Activated effector memory CD4-positive, alpha-beta T cell treated with anti-CD3 and anti-CD28 coated beads, Interleukin-2, amount 50 U/mL, for 16 hours (primary cell): ENCODE data around the gene PPP2R5B.
A peak's percentile ranks its signal among the peaks of the same experiment; 100 is the strongest.

Experiments
- DNase-seq: peaks from one replicate; pipeline ENCODE4 v3.0.0-alpha.2; 2020

The PPP2R5B gene

GRCh38 chr11:64923944-64924909 lies at the start of gene PPP2R5B:
Gene PPP2R5B (plus strand): TSS chr11:64924689. CDS start chr11:64925735, 1,046 bp downstream.
- DNase-seq = peak; percentile 97

- DNase-seq = no peak
These were observed 48.9 kb upstream of the PPP2R5B start for GRCh38 chr11:64875369-64876228.

GRCh38 chr11:64876229-64876750 lies 48.2 kb upstream of the PPP2R5B start:
- peak; percentile 81 for DNase-seq

DNA sequence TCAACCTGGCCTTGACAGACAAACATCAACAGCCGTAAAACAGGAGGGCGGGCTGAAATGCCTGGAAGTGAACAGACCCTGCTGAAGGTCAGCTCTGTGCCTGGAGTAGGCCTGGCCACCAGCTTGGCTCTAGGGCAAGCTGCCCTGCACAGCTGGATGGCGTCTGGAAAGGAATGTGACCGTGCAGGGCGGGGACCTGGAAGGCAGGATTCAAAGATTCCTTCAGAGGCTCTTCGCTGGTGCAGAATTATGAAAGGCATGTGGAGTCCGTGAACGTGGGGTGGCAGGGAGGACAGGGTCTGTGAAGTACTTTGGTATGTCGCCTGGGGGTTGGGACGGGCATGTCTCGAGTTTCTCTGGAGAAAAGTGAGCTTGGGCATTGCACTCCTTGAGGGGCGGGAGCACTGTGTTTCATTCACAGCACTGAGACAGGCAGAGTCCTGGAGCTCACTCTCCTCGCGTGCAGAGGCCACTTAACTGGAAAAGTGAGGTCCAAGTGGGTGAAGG lies 47.6 kb upstream of the PPP2R5B start:
- DNase-seq = no peak

DNA sequence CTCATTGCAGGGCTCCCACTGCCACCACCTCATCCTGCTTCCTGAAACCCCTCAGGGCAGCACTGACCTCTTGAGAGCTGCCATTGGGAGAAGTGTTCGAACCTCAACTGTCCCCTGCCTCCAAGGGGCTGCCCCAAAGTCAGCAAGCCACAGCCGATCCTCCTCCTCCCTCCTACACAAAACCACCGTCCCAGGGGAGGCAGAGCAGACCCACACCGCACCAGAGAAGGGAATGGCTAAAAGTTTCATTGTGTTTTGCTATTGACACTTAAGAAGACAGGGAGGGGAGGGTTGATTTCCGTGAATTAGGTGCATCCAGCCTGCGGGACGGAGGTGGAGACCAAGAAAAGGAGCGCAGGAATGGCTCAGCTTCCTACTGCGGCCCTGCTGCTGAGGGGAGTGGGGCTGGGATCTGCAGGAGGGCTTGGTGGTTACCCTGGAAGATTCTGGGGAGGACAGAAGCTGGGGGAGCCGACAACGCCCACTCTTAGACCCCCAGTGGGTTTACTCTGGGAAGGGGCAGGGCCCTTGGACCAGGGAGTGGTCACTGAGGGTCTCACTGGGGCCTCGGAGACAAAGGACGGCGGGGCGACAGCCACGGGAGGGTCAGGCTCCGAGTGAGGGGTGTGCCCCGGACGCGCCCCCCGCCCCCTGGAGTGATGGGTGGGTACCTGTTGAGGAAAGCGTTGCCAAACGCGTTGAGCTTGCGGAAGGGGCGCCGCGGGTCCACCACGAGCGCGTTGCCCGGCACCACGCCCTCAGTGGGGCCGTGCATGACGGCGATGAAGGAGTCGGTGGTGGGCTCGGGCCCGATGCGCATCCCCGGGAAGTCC lies 46.9 kb upstream of the PPP2R5B start:
- DNase-seq = peak; percentile 78

DNA sequence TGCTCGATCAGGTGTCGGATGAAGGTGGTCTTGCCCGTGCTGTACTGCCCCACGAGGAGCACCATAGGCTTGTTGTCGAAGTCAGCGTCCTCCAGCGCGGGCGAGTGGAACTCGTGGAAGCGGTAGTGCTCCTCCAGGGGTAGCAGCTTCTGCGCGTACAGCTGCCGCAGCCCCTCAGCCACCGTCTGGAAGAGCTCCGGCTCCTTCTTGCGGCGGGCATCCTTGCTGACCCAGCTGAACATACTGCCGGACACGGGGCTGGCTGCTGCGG lies 46.3 kb upstream of the PPP2R5B start:
- no peak for DNase-seq

- peak; percentile 100 for DNase-seq
These were observed 45.8 kb upstream of the PPP2R5B start, which contains the start of gene EHD1 for GRCh38 chr11:64878494-64879243. Gene EHD1 (minus strand): TSS chr11:64878621. CDS start chr11:64878464, 157 bp downstream.

DNA sequence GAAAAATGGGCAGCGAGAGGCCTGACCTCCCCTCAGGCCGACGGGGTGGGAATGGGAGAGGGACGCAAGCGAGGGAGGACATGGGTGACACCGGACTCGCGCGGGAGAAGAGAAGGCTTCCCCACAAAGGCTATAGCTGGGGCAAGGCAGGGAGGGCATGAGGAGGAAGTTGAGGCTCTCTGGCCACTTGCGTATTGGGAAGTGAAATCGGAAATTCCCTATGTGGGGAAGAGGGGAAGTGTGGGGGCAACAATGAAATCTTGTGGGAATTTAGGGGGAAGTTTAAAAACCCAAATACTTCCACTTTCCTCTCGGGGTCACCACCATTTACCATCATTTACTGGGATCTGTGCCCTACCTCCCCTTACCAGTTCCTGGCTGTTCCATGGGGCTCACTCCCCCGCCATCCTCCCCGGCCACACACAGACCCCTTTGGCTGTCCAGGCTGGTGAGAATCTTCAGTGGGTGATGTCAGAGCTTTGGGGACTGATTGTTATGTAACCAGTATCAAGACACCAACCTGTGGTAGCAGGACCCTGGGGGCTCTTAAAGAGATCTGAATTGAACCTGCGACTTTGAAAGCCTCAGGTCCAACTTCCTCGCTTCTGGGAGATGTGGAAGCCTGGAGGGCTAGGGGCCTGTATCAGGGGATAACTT lies 45.1 kb upstream of the PPP2R5B start:
- DNase-seq = no peak

DNA sequence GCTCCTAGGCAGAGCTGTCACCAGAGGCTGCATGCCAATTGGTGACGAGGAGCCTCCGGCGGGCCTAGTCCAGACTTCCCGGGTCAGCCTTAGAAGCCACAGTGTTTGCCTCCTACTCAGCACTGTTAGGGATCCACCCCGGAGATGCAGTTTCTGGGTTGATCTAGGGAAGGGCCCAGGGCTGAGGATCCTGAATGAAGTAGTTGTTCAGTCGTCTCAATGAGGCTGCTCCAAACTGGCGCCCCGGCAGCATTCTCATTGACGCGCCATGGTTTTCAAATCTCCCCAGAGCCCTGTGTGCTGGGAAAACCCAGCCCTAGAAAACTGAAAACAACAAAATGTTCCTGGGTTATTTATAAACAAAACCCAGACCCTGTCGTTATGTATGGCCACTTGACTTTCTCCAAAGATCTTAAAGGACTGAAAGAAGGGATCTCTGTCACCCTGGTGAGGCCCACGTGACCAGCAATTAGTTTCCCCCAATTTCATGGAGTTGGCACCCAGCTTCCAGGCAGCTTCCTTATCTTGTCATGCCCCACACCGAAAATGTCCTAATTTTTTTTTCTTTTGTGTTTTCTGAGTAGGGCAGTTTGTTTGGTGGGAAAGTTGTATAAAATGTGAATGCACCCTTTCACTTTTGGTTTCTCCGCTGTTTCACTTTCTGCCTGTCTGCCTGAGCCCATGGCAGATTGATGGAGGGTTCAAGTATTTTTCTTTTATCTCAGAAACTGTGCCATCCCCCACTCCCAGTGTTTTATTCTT lies 44.1 kb upstream of the PPP2R5B start:
- no peak for DNase-seq

- DNase-seq = no peak
These were observed 43.0 kb upstream of the PPP2R5B start for GRCh38 chr11:64881476-64881875.

DNA sequence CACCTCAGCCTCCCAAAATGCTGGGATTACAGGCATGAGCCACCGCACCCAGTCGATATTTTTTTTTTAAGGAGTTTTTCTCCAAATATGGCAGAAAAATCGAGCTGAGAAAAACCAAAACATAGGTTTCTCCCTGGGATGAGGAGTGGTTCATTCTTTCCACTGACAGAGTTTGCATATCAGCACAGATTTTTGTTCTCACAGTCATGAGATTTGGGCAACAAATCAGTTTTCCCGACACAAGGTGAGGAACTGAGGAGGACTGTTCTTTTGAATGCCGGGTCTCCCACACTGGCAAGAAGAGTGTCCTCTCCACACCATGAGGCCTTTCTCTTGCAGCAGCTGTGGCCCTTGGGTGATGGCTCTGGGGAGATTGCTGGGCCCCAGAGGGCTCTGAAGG lies 42.2 kb upstream of the PPP2R5B start:
- no peak for DNase-seq

- no peak for DNase-seq
These were observed 40.9 kb upstream of the PPP2R5B start for GRCh38 chr11:64883575-64883974.

GRCh38 chr11:64884019-64884418 lies 40.5 kb upstream of the PPP2R5B start:
- no peak for DNase-seq

DNA sequence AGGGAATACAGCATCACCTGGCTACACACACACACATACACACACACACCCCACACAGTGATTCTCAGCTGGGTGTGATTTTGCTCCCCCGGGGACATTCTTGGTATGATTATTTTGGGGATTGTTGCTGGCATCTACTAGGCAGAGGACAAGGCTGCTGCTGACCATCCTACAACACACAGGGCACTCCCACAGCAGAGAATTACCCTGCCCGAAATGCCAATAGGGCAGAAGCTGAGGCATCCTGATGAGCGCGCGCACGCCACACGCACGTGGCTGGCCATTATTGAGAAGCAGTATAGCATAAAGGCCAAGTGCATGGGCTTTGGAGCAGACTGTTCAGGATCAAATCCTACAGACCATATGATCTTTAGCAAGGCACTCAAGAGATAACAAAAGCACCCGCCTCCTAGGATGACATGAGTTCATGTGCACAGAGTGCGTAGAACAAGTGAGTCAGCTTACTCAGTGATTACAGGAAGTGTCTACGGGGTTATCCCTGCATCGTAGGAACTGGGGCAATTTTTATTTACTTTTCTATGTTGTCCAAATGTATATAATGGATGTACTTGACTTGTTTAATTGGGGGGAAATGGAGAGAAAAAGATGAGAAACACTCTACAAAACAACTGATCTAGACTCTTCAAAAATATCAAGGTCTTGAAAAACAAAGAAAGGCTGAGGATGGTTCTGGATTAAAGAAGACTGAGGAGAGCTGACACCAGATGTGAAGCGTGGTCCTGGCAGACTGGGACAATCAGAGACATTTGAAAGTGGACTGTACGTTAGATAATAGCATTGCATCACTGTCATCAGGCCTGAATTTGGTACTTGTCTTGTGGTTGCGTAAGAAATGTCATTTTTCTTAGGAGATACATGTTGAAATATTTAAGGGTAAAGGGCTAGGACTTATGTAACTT lies 38.9 kb upstream of the PPP2R5B start:
- DNase-seq = no peak

GRCh38 chr11:64887234-64887756 lies 37.2 kb upstream of the PPP2R5B start:
- DNase-seq = no peak

GRCh38 chr11:64887757-64888405 lies 36.6 kb upstream of the PPP2R5B start:
- DNase-seq = peak; percentile 94

- DNase-seq = no peak
These were observed 36.1 kb upstream of the PPP2R5B start for GRCh38 chr11:64888406-64888728.

- DNase-seq = no peak
These were observed 35.6 kb upstream of the PPP2R5B start for GRCh38 chr11:64888729-64889511.
